BLaER1 treated with 17β-estradiol and CSF1 and Interleukin-3, amounts not matched to agents 10 nM and 100 nM (cell line): ENCODE results near the gene TH.
A peak's percentile ranks its signal among the peaks of the same experiment; 100 is the strongest.
"Not testable (repeated sequence)": the region's sequence is repeated elsewhere in the genome, so short reads cannot be mapped to it uniquely, and the experiment has no call there.

Experiments used
- H3K27ac ChIP-seq, 11 experiments: shearing (Covaris generic); formaldehyde crosslinking; 2 replicates each; pipeline ENCODE4 v1.8.1; 2022
- H3K27me3 ChIP-seq, 11 experiments: shearing (Covaris generic); formaldehyde crosslinking; 2 replicates each; pipeline ENCODE4 v1.8.1; 2022
- H3K36me3 ChIP-seq, 11 experiments: shearing (Covaris generic); formaldehyde crosslinking; 2 replicates each; pipeline ENCODE4 v1.8.1; 2022
- H3K4me1 ChIP-seq, 10 experiments: shearing (Covaris generic); formaldehyde crosslinking; 2 replicates each; pipeline ENCODE4 v1.8.1; 2022
- H3K4me2 ChIP-seq, 11 experiments: shearing (Covaris generic); formaldehyde crosslinking; 2 replicates each; pipeline ENCODE4 v1.8.1; 2022
- H3K4me3 ChIP-seq, 10 experiments: shearing (Covaris generic); formaldehyde crosslinking; 2 replicates each; pipeline ENCODE4 v1.8.1; 2022
- H3K9ac ChIP-seq, 11 experiments: shearing (Covaris generic); formaldehyde crosslinking; 2 replicates each; pipeline ENCODE4 v1.8.1; 2022
- H3K9me3 ChIP-seq, 11 experiments: shearing (Covaris generic); formaldehyde crosslinking; replicated peaks in 1 of 11; 2 replicates each; pipeline ENCODE4 v1.8.1; 2022
- H4K20me1 ChIP-seq, 11 experiments: shearing (Covaris generic); formaldehyde crosslinking; 2 replicates each; pipeline ENCODE4 v1.8.1; 2022
- Cebpa-rat ChIP-seq, 11 experiments: shearing (Covaris generic); IDR thresholded peaks; 2 replicates each; pipeline ENCODE4 v1.8.1; 2022

The TH gene

DNA sequence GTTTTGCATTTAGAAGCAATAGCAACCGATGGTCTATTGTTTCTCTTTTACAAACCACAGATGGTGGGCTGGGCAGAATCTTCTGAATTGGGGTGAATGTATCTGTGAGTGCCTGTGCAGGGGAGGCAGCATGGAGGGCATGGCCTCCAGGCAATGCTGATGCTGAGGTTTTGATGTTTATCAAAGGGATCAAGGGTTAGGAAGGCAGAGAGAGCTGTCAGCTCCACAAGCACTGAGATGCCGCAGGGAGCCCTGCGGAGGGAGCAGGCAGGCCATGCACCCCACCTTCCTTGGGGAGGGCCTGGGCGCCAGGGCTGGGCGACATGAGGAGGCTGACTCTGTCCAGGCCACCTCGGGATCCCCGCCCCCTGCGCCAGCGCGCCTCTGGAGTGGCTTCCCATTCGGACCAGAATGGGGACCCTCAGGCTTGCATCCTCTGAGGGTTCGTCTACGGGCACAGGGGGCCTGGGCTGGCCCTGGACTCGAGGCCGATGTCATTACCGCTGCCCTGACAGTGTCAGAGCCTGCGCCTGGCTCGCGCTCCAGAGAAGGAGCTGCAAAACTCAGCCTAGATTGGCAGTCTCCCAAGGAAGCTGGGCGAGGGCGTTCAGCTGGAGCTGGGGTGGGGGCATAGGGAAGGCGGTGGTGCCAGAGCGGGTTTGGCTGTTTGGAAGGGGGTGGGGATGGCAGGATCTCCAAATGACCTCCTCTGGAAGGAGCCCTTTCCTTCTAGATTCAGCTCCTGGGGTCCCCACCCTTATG is 13.9 kb upstream of the TH start:
- Histone ChIP-seq H3K4me3 (no peak overlapping the region), H3K9ac (peak overlapping the region in 1 of 11 experiments; percentile 18; a peak in 1 of 22 replicates), H3K36me3 (no peaks in the 10 kb centered on the region), H3K4me1 (peaks cover 8 to 56% (median 46%) of the 10 kb centered on the region in 10 experiments), H3K4me2 (peak overlapping the region in 6 of 11 experiments; percentile 12 to 54 (median 24); a peak in 7 of 22 replicates), H3K27ac (no peak overlapping the region), H3K9me3 (no peaks in the 10 kb centered on the region), H3K27me3 (peaks cover 0 to 6% (median under 1%) of the 10 kb centered on the region in 11 experiments; a peak in 9 of 22 replicates), H4K20me1 (no peaks in the 10 kb centered on the region; a peak in 1 of 22 replicates)
- TF ChIP-seq Cebpa-rat (IDR thresholded peaks at IDR 0.05), result no peak

DNA sequence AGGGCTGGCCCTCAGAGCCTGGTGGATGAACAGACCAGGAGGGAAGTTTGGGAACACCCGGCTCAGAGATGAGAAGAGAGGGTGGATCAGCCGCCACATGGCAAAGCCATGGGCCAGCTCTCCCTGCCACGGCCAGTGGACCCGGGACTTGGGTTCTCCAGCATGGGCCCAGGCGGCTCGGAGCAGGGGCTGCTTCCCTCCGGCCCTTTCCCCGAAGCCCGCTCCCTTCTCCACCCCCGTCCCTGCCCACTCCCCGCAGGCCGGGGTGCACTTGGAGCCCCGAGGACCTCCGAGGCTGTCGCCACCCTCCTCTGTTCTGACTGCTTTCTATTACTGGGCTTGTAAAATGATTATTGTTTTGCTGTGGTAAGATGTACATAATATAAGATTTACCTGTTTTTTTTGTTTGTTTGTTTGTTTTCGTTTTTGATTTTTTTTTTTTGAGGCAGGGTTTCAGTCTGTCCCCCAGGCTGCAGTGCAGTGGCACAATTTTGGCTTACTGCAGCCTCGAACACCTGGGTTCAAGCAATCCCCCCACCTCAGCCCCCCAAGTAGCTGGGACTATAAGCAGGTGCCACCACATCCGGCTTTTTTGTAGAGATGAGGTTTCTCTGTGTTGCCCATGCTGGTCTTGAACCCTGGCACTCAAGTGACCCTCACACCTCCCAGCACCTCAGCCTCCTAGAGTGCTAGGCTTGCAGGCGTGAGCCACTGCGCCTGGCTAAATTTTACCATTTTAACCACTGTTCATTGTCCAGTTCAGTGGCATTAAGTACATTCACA is 11.3 kb upstream of the TH start:
- H3K9ac ChIP-seq, result no peak overlapping the region
- H3K4me3 ChIP-seq, result no peak overlapping the region
- peaks cover 0 to 21% (median 12%) of the 10 kb centered on the region in 11 experiments; a peak in 14 of 22 replicates for H3K27me3 ChIP-seq
- no peak for TF ChIP-seq Cebpa-rat (IDR thresholded peaks at IDR 0.05)
- H3K4me2 ChIP-seq, result peak overlapping the region in 5 of 11 experiments; percentile 5 to 41 (median 16); a peak in 6 of 22 replicates
- no peak overlapping the region for H3K27ac ChIP-seq
- peaks cover 0 to 10% (median 0%) of the 10 kb centered on the region in 11 experiments; a peak in 4 of 22 replicates for H4K20me1 ChIP-seq
- peaks cover 0 to 66% (median 48%) of the 10 kb centered on the region in 10 experiments; a peak in 16 of 20 replicates for H3K4me1 ChIP-seq
- no peaks in the 10 kb centered on the region for H3K36me3 ChIP-seq
- H3K9me3 ChIP-seq, result no peaks in the 10 kb centered on the region

DNA sequence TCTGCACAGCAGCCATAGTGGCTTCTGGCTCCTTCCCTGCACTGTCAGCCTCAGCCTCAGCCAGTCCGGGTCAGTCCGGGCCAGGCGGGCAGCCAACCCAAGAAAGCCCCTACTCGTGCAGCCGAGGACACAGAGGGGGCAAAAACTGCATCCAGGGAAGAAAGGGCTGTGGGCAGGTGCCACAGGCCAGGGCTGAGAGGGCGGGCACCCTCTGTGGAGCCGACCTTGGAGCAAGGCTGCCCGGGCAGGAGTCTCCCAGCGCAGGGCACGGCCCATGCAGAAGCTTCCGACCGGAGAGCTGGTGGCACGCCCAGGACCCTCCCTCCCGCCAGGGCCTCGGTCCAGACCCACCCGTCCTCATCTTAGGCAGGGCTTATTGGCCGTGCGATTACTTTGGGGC is 10.5 kb upstream of the TH start:
- no peak overlapping the region for H3K4me2 ChIP-seq
- no peak for TF ChIP-seq Cebpa-rat (IDR thresholded peaks at IDR 0.05)
- H3K9me3 ChIP-seq, result no peaks in the 10 kb centered on the region
- no peak overlapping the region for H3K9ac ChIP-seq
- H3K27ac ChIP-seq, result no peak overlapping the region
- peaks cover 0 to 10% (median 0%) of the 10 kb centered on the region in 11 experiments; a peak in 4 of 22 replicates for H4K20me1 ChIP-seq
- H3K27me3 ChIP-seq, result peaks cover 0 to 21% (median 12%) of the 10 kb centered on the region in 11 experiments; a peak in 14 of 22 replicates
- no peak overlapping the region for H3K4me3 ChIP-seq
- peaks cover 0 to 62% (median 46%) of the 10 kb centered on the region in 10 experiments; a peak in 16 of 20 replicates for H3K4me1 ChIP-seq
- no peaks in the 10 kb centered on the region for H3K36me3 ChIP-seq

DNA sequence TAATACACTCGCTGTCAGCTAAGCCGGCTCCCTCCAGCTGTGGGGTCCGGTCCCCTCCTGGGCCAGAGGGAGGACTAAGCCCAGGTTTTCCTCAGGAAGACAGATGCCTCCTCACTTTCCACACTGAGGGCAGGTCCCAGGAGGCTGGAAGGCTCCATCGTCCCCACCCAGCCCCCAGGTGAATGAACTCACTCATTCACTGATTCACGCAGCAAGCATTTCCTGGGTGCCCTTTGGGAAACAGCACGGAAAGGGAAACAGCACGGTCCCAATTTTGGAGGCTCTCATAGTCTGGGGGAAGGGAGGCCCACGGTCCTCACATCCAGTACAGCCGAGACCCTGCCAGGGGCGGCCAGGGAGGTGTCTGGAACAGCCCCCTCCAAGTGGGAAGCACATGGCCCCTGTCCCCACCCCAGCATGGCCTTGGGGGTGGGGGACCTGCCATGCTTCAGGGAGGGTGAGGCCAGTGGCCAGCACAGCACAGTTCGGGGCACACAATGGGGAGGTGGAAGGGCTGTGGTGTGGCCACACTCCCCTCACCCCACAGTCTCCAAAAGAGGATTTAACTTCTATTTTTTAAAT is 9.3 kb upstream of the TH start:
- peaks cover 0 to 21% (median 12%) of the 10 kb centered on the region in 11 experiments; a peak in 14 of 22 replicates for H3K27me3 ChIP-seq
- peak overlapping the region in 7 of 11 experiments; percentile 57 to 92 (median 76); a peak in 11 of 22 replicates for H3K4me2 ChIP-seq
- no peaks in the 10 kb centered on the region for H3K9me3 ChIP-seq
- H4K20me1 ChIP-seq, result peaks cover 0 to 10% (median 0%) of the 10 kb centered on the region in 11 experiments; a peak in 5 of 22 replicates
- no peaks in the 10 kb centered on the region for H3K36me3 ChIP-seq
- no peak overlapping the region for H3K4me3 ChIP-seq
- H3K27ac ChIP-seq, result no peak overlapping the region
- no peak for TF ChIP-seq Cebpa-rat (IDR thresholded peaks at IDR 0.05)
- H3K9ac ChIP-seq, result peak overlapping the region in 2 of 11 experiments; percentile 26 to 27; a peak in 2 of 22 replicates
- H3K4me1 ChIP-seq, result peaks cover 2 to 50% (median 38%) of the 10 kb centered on the region in 10 experiments; a peak in 16 of 20 replicates

DNA sequence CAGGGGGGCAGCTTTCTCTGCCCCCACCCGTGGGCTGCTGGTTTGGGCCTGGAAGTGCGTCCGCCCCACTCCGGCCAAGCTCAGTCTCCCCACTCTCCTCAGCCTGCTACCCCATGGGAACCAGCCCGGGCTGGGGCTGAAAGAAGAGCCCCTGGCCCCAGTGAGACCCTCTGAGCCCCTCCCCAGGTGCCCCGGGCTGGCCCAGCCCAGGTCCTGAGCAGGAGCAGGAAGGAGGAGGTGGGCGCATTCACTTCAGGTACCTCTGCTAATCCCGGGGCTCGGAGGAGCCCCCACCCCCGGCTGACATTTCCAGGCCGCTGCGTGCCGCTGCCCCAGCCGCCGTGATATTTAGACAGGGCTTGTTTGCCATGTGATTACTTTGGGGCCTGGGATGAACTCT is 8.7 kb upstream of the TH start:
- no peak for TF ChIP-seq Cebpa-rat (IDR thresholded peaks at IDR 0.05)
- Histone ChIP-seq H4K20me1 (peaks cover 0 to 10% (median 0%) of the 10 kb centered on the region in 11 experiments; a peak in 5 of 22 replicates), H3K27ac (no peak overlapping the region), H3K36me3 (no peaks in the 10 kb centered on the region), H3K9me3 (no peaks in the 10 kb centered on the region), H3K4me2 (peak overlapping the region in 9 of 11 experiments; percentile 45 to 92 (median 75); a peak in 18 of 22 replicates), H3K27me3 (peaks cover 0 to 21% (median 12%) of the 10 kb centered on the region in 11 experiments; a peak in 14 of 22 replicates), H3K4me3 (no peak overlapping the region), H3K4me1 (peaks cover 7 to 45% (median 34%) of the 10 kb centered on the region in 10 experiments; a peak in 17 of 20 replicates), H3K9ac (peak overlapping the region in 3 of 11 experiments; percentile 26 to 37 (median 27); a peak in 4 of 22 replicates)

DNA sequence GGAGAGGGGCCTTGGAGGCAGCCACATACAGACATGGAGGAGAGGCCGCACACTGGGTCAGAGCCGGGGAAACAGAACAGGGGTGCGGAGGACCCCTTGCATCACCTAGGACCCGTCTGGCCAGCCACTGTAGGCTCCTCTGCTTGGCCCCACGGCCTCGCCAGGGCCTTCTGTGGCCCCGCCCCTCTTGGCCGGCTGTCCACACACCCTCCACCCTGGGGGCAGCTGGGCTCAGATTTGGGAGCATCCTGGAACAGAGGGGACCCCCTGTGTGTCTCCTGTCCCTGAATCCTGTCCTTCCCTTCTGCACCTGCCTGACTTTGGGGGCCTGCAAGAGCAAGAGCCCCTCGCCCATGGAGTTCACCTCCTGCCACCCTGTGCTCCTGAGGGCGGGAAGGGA is 7.9 kb upstream of the TH start:
- TF ChIP-seq Cebpa-rat (IDR thresholded peaks at IDR 0.05), result no peak
- no peak overlapping the region for H3K27ac ChIP-seq

DNA sequence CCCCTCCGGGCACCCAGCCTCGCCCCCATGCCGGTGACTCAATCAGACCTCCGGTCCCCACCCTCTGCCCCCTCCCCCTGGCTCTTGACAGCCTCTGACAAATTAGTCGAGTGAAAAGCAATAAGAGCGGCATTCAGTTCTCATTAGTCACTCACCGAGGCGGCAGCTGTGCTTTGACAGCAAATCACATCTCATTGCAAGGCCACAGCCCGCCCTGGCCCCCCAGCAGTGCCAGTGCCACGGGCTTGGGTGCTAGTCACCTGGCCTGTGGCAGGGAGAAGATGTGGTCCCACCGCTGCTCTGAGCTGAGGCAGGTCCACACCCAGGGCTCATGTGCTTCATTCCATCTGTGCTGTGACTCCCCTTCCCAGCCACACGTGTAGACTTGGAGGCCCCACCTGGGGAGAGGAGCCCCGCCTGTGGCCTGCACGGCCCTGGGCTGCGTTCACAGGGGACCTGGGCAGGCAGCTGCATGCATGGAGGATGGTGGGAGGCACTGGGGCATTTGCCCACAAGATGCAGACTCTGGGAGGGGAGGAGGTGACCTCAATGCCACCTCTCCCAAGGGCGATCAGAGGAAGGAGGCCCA is 7.4 kb upstream of the TH start:
- Histone ChIP-seq H3K27ac (no peak overlapping the region), H3K36me3 (no peaks in the 10 kb centered on the region), H3K4me2 (peak overlapping the region in 9 of 11 experiments; percentile 45 to 92 (median 75); a peak in 18 of 22 replicates), H3K4me1 (peaks cover 9 to 37% (median 27%) of the 10 kb centered on the region in 10 experiments; a peak in 17 of 20 replicates), H3K9me3 (no peaks in the 10 kb centered on the region), H3K27me3 (peaks cover 0 to 21% (median 12%) of the 10 kb centered on the region in 11 experiments; a peak in 14 of 22 replicates), H3K4me3 (no peak overlapping the region), H3K9ac (peak overlapping the region in 2 of 11 experiments; percentile 19 to 27; a peak in 1 of 22 replicates), H4K20me1 (peaks cover 0 to 12% (median 0%) of the 10 kb centered on the region in 11 experiments; a peak in 5 of 22 replicates)
- no peak for TF ChIP-seq Cebpa-rat (IDR thresholded peaks at IDR 0.05)

More for the DNA sequence above, 7.9 kb upstream of the TH start:
- peaks cover 0 to 10% (median 0%) of the 10 kb centered on the region in 11 experiments; a peak in 5 of 22 replicates for H4K20me1 ChIP-seq
- peak overlapping the region in 4 of 11 experiments; percentile 10 to 37 (median 23); a peak in 3 of 22 replicates for H3K9ac ChIP-seq
- H3K4me2 ChIP-seq, result peak overlapping the region in 9 of 11 experiments; percentile 45 to 92 (median 75); a peak in 18 of 22 replicates
- peaks cover 0 to 21% (median 12%) of the 10 kb centered on the region in 11 experiments; a peak in 14 of 22 replicates for H3K27me3 ChIP-seq
- H3K9me3 ChIP-seq, result no peaks in the 10 kb centered on the region
- H3K4me1 ChIP-seq, result peaks cover 9 to 37% (median 27%) of the 10 kb centered on the region in 10 experiments; a peak in 17 of 20 replicates
- no peaks in the 10 kb centered on the region for H3K36me3 ChIP-seq
- H3K4me3 ChIP-seq, result no peak overlapping the region

DNA sequence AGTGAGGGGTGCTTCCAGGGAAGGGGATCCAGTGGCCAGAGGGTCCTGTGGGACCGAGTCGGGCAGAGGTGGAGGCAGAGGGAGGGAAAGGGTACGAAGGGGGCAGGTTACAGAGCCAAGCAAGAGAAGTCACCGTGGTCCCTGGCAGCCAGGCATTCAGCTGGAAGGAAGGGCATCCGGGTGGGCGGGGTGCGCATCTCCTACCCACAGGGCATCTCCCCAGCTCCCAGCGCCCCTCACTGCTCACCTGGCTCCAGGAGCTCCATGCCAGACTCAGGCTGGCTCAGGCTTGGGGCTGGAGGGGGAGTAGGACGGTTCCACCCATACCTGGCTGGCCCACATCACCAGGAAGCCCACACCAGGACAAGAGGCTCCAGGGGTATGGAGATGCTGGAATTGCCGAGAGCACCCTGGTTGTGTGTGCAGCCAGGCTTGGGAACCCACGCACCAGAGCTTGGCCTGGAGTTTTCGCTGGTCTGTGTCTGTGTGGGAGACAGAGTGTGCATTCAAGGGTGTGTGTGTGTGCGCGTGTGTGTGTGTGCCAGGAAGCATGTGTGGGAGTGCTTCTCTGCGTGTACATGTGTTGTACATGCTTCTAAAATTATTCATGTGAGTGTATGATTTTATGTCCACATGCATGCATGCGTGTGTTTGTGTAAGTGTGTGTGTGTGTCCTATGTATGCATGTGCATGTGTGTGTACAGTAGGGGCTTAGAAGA is 6.6 kb upstream of the TH start:
- Histone ChIP-seq H3K4me1 (peaks cover 9 to 34% (median 26%) of the 10 kb centered on the region in 10 experiments; a peak in 17 of 20 replicates), H3K27me3 (peaks cover 0 to 21% (median 12%) of the 10 kb centered on the region in 11 experiments; a peak in 14 of 22 replicates), H4K20me1 (peaks cover 0 to 14% (median 0%) of the 10 kb centered on the region in 11 experiments; a peak in 5 of 22 replicates), H3K4me2 (peak overlapping the region in 6 of 11 experiments; percentile 67 to 92 (median 83); a peak in 7 of 22 replicates)
- H3K36me3 ChIP-seq, H3K9me3 ChIP-seq, H3K9ac ChIP-seq, H3K27ac ChIP-seq, H3K4me3 ChIP-seq: not testable (repeated sequence)
